Lower lobe of right lung (tissue), 2 donors: ENCODE data around the gene PCLO. TPM values are rescaled to one million over a fixed set of nuclear protein-coding genes. Genes with fewer than 3 reads are reported as not detected.

Source experiments
- ATAC-seq, 2 donors: fragments of 200-7000 bp; cut with Tn5 transposase; one replicate each; pipeline ENCODE4 v1.9.1; 2020 to 2022; ENCODE audit warnings: mild to moderate bottlenecking in 2 of 2, moderate library complexity in 2 of 2
- DNase-seq: peaks from one replicate; pipeline ENCODE4 v3.0.0-alpha.2; 2020
- H3K27ac ChIP-seq: fragments of 200-600 bp; one replicate; pipeline ENCODE4 v1.8.0; 2022
- H3K27me3 ChIP-seq: fragments of 200-600 bp; one replicate; pipeline ENCODE4 v1.8.0; 2022; ENCODE audit warnings: low read depth
- H3K36me3 ChIP-seq: fragments of 200-600 bp; one replicate; pipeline ENCODE4 v1.8.0; 2022; ENCODE audit warnings: mild to moderate bottlenecking
- H3K4me1 ChIP-seq: fragments of 200-600 bp; one replicate; pipeline ENCODE4 v1.8.0; 2022
- H3K4me3 ChIP-seq: fragments of 200-600 bp; one replicate; pipeline ENCODE4 v1.8.0; 2022; ENCODE audit warnings: mild to moderate bottlenecking
- H3K9me3 ChIP-seq: fragments of 200-600 bp; one replicate; pipeline ENCODE4 v1.8.0; 2022
- CTCF ChIP-seq: fragments of 200-600 bp; IDR thresholded peaks from one replicate; pipeline ENCODE4 v1.8.0; 2022; ENCODE audit warnings: antibody characterized with exemption, mild to moderate bottlenecking
- intact Hi-C: fragments of 100-400 bp; cut with DNase I; formaldehyde crosslinking; loops from one replicate; pipeline ENCODE4 v1.11.0; 2022
- total RNA-seq: library from RNA; stranded (reverse); fragmentation: NEBNext Ultra II Directional; extraction: Animal tissue kit (Norgen Biotek cat#: 25700); gene quantifications from one replicate; pipeline ENCODE4 v1.2.1, GENCODE V29; 2021
- donor health status: DM: no; HTN: yes; CAD: no; lungs with severe emphysema.

PCLO gene
- total RNA-seq, 1 donor from 2014 or later = 2.9 TPM

DNA sequence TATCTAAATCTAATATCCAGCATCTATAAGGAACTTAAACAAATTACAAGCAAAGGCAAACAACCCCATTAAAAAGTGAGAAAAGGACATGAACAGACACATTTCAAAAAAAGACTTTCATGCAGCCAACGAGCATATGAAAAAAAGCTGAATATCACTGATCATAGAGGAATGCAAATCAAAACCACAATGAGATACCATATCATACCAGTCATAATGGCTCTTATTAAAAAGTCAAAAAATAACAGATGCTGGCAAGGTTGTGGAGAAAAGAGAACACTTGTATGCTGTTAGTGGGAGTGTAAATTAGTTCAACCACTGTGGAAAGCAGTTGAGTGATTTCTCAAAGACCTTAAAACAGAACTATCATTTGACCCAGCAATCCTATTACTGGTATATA is 384.7 kb downstream of the PCLO start:
- DNase-seq (no peak), ATAC-seq (no peak)
- Histone ChIP-seq H3K27me3 (no peaks in the 10 kb centered on the region), H3K9me3 (no peaks in the 10 kb centered on the region), H3K4me3 (no peak overlapping the region), H3K4me1 (no peaks in the 10 kb centered on the region), H3K36me3 (no peaks in the 10 kb centered on the region), H3K27ac (no peak overlapping the region)
- intact Hi-C loops = no loop called here
- no peak for TF ChIP-seq CTCF

GRCh38 chr7:82762880-82763279 is 399.8 kb downstream of the PCLO start:
- H3K4me1 ChIP-seq = no peaks in the 10 kb centered on the region
- H3K4me3 ChIP-seq = no peak overlapping the region
- DNase-seq (no peak), ATAC-seq (no peak)
- no peak for TF ChIP-seq CTCF
- no peaks in the 10 kb centered on the region for H3K9me3 ChIP-seq
- no peak overlapping the region for H3K27ac ChIP-seq
- no peaks in the 10 kb centered on the region for H3K27me3 ChIP-seq
- intact Hi-C loops = no loop called here
- H3K36me3 ChIP-seq = no peaks in the 10 kb centered on the region

DNA sequence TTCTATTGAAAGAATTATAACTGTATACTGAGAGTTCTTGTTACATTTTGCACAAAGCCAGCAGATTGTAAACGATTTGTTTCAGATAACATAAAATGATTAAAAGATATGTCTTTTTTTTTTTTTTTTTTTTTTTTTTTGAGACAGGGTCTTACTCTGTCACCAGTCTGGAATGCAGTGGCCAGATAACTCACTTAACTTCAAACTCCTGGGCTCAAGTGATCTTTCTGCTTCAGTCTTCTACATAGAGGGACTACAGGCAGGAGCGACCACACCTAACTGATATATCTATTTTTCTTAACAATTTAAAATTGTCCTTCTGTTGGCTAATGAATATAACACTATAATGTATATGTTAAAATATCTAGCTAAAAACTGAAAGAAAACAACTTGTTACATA is 401.9 kb downstream of the PCLO start:
- TF ChIP-seq CTCF = no peak

DNA sequence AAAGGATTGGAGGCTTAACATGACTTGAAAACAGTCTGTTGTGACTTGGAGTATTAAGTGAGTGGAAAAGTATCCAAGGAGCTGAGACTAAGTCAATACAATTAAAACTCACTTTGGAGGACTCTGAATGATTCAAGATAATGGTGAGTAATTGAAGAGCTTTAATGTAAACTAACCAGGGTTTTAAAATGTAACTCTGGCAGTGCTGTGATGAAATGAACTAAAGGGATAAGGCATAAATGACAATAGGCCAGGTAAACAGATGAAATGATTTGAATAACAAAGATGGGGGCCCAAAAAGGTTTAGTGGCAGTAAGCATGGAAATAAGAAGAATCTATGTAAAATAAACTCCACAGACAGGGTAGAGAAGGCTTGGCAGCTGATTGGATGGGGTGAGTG is 402.6 kb downstream of the PCLO start:
- no peak for ATAC-seq
- Histone ChIP-seq H3K4me1 (no peaks in the 10 kb centered on the region), H3K27ac (no peak overlapping the region), H3K4me3 (no peak overlapping the region), H3K36me3 (no peaks in the 10 kb centered on the region), H3K27me3 (no peaks in the 10 kb centered on the region), H3K9me3 (no peaks in the 10 kb centered on the region)
- DNase-seq = no peak
- intact Hi-C loops = no loop called here
- TF ChIP-seq CTCF = no peak

More for the DNA sequence above, 401.9 kb downstream of the PCLO start:
- intact Hi-C loops = no loop called here
- Histone ChIP-seq H3K36me3 (no peaks in the 10 kb centered on the region), H3K4me3 (no peak overlapping the region), H3K27ac (no peak overlapping the region), H3K4me1 (no peaks in the 10 kb centered on the region), H3K9me3 (no peaks in the 10 kb centered on the region), H3K27me3 (no peaks in the 10 kb centered on the region)
- DNase-seq (no peak), ATAC-seq (no peak)

- Histone ChIP-seq H3K36me3 (no peaks in the 10 kb centered on the region), H3K27ac (no peak overlapping the region), H3K4me1 (no peaks in the 10 kb centered on the region), H3K4me3 (no peak overlapping the region), H3K27me3 (no peaks in the 10 kb centered on the region), H3K9me3 (no peaks in the 10 kb centered on the region)
- no peak for ATAC-seq
- DNase-seq = no peak
- intact Hi-C loops = no loop called here
- TF ChIP-seq CTCF = no peak
These were observed 406.8 kb downstream of the PCLO start for GRCh38 chr7:82755705-82756551.
